NT2/D1 (cell line): ENCODE measurements around the gene RAI1.

Source experiments
- SUZ12 ChIP-seq: IDR thresholded peaks from 2 replicates; pipeline ENCODE4 v1.6.1; 2011; ENCODE audit not compliant: insufficient read length, insufficient read depth; ENCODE audit errors: extremely low read depth
- YY1 ChIP-seq: IDR thresholded peaks from 2 replicates; pipeline ENCODE4 v1.6.1; 2011; ENCODE audit not compliant: insufficient read length, insufficient read depth
- ZNF274 ChIP-seq: IDR thresholded peaks from 2 replicates; pipeline ENCODE4 v1.6.1; 2011; ENCODE audit warnings: mild to moderate bottlenecking, low read depth, low read length

- TF ChIP-seq SUZ12: no peak
- no peak for TF ChIP-seq YY1
- no peak for TF ChIP-seq ZNF274
Observed at GRCh38 chr17:17786998-17787397, 105.7 kb downstream of the RAI1 start.
